OCI-LY3 (cell line): Measurements from ENCODE around the gene FAM89B.

ENCODE experiments used
- H2AFZ ChIP-seq: fragments of 200-600, 300-600 bp; shearing (Covaris generic); 2 replicates; pipeline ENCODE4 v1.6.0; 2014; ENCODE audit warnings: antibody characterized with exemption, low read depth, low read length
- H3K27ac ChIP-seq: fragments of 200-600, 300-600 bp; sonication (generic); 2 replicates; pipeline ENCODE4 v1.5.1; 2014; ENCODE audit warnings: mild to moderate bottlenecking, low read length, moderate library complexity, mixed read lengths
- H3K27me3 ChIP-seq: fragments of 200-600, 300-600 bp; sonication (generic); 2 replicates; pipeline ENCODE4 v1.6.1; 2014; ENCODE audit warnings: low read depth, low read length, mixed read lengths
- H3K36me3 ChIP-seq: fragments of 200-600, 300-600 bp; sonication (generic); replicated peaks from 2 replicates; pipeline ENCODE3; 2014; ENCODE audit warnings: low read depth, low read length, mixed read lengths
- H3K4me1 ChIP-seq: fragments of 300-600, 200-600 bp; sonication (generic); 2 replicates; pipeline ENCODE4 v1.6.1; 2014; ENCODE audit warnings: low read length, mixed read lengths
- H3K4me2 ChIP-seq: fragments of 200-600, 300-600 bp; sonication (generic); 2 replicates; pipeline ENCODE4 v1.6.1; 2014; ENCODE audit warnings: low read length, mixed read lengths
- H3K4me3 ChIP-seq: fragments of 300-600, 200-600 bp; sonication (generic); 2 replicates; pipeline ENCODE4 v1.5.1; 2014; ENCODE audit warnings: antibody characterized with exemption, mild to moderate bottlenecking, low read length, moderate library complexity
- H3K79me2 ChIP-seq: fragments of 300-600, 200-600 bp; shearing (Covaris generic); 2 replicates; pipeline ENCODE4 v1.6.1; 2014; ENCODE audit warnings: mild to moderate bottlenecking, low read length, mixed read lengths
- H3K9ac ChIP-seq: fragments of 300-600, 200-600 bp; shearing (Covaris generic); 2 replicates; pipeline ENCODE4 v1.6.0; 2014; ENCODE audit warnings: mild to moderate bottlenecking, low read length, moderate library complexity
- H3K9me3 ChIP-seq: fragments of 200-600, 300-600 bp; shearing (Covaris generic); 2 replicates; pipeline ENCODE4 v1.6.1; 2014; ENCODE audit warnings: low read length, mixed read lengths; ENCODE audit not compliant: insufficient read depth
- H4K20me1 ChIP-seq: fragments of 200-600, 300-600 bp; sonication (generic); 2 replicates; pipeline ENCODE4 v1.6.1; 2016; ENCODE audit warnings: low read length, mixed read lengths; ENCODE audit not compliant: insufficient read depth
- CTCF ChIP-seq: fragments of 200-600, 300-600 bp; sonication (generic); IDR thresholded peaks from 2 replicates; pipeline ENCODE4 v1.5.1; 2014; ENCODE audit warnings: antibody characterized with exemption, low read length, low read depth
- EZH2phosphoT487 ChIP-seq: fragments of 200-600 bp; shearing (Covaris generic); IDR thresholded peaks from 2 replicates; pipeline ENCODE4 v1.6.1; 2018; ENCODE audit warnings: antibody characterized with exemption, mixed run types, low read depth

FAM89B gene

GRCh38 chr11:65619281-65619928 lies 47.1 kb downstream of the FAM89B start:
- Histone ChIP-seq H3K4me3 (no peak overlapping the region), H3K36me3 (peaks cover 52% of the 10 kb centered on the region), H3K27me3 (no peaks in the 10 kb centered on the region), H3K9ac (no peak overlapping the region), H3K79me2 (peaks cover 38% of the 10 kb centered on the region), H3K27ac (no peak overlapping the region), H3K4me2 (no peak overlapping the region), H3K4me1 (peaks cover 18% of the 10 kb centered on the region), H3K9me3 (no peaks in the 10 kb centered on the region), H2AFZ (no peak overlapping the region), H4K20me1 (peaks cover 9% of the 10 kb centered on the region; the same call in 1 of the 2 replicates)
- TF ChIP-seq EZH2phosphoT487, result no peak

GRCh38 chr11:65620666-65621065 lies 48.3 kb downstream of the FAM89B start:
- H3K36me3 ChIP-seq, result peaks cover 58% of the 10 kb centered on the region
- no peaks in the 10 kb centered on the region for H3K9me3 ChIP-seq
- no peak overlapping the region for H2AFZ ChIP-seq
- no peaks in the 10 kb centered on the region for H3K27me3 ChIP-seq
- H3K4me3 ChIP-seq, result no peak overlapping the region
- H3K4me2 ChIP-seq, result no peak overlapping the region
- H3K27ac ChIP-seq, result no peak overlapping the region
- no peak for TF ChIP-seq CTCF
- TF ChIP-seq EZH2phosphoT487, result no peak
- peaks cover 18% of the 10 kb centered on the region for H3K4me1 ChIP-seq
- peaks cover 9% of the 10 kb centered on the region; the same call in 1 of the 2 replicates for H4K20me1 ChIP-seq
- H3K79me2 ChIP-seq, result peaks cover 32% of the 10 kb centered on the region
- no peak overlapping the region for H3K9ac ChIP-seq

- Histone ChIP-seq H3K9me3 (no peaks in the 10 kb centered on the region), H3K4me1 (peaks cover 16% of the 10 kb centered on the region), H3K27ac (no peak overlapping the region), H3K4me2 (no peak overlapping the region), H2AFZ (no peak overlapping the region), H3K4me3 (no peak overlapping the region), H3K79me2 (peaks cover 24% of the 10 kb centered on the region), H3K36me3 (peaks cover 66% of the 10 kb centered on the region), H3K27me3 (no peaks in the 10 kb centered on the region), H3K9ac (no peak overlapping the region), H4K20me1 (peaks cover 6% of the 10 kb centered on the region; the same call in 1 of the 2 replicates)
- TF ChIP-seq CTCF (no peak), EZH2phosphoT487 (no peak)
Observed at GRCh38 chr11:65621460-65621859, 49.1 kb downstream of the FAM89B start.

GRCh38 chr11:65622011-65622410 lies 49.7 kb downstream of the FAM89B start:
- Histone ChIP-seq H3K9me3 (no peaks in the 10 kb centered on the region), H3K4me2 (no peak overlapping the region), H3K4me1 (peaks cover 10% of the 10 kb centered on the region), H3K9ac (no peak overlapping the region), H3K4me3 (no peak overlapping the region), H3K36me3 (peaks cover 68% of the 10 kb centered on the region), H3K27me3 (no peaks in the 10 kb centered on the region), H3K79me2 (peaks cover 19% of the 10 kb centered on the region), H3K27ac (no peak overlapping the region), H2AFZ (no peak overlapping the region), H4K20me1 (peaks cover 1% of the 10 kb centered on the region; the same call in 1 of the 2 replicates)
- no peak for TF ChIP-seq CTCF
- TF ChIP-seq EZH2phosphoT487, result no peak
